GM23338 (cell line): Measurements from ENCODE around the gene APBA2. TPM values are rescaled to one million over a fixed set of nuclear protein-coding genes. Genes with fewer than 3 reads are reported as not detected.

Experiments used
- ATAC-seq: fragments of 200-7000 bp; cut with Tn5 transposase; 3 replicates; pipeline ENCODE4 v1.9.1; 2020
- DNase-seq: peaks from one replicate; pipeline ENCODE4 v3.0.0-alpha.2; 2015; ENCODE audit warnings: low spot score
- H2AFZ ChIP-seq: fragments of 200-600 bp; sonication (generic); 2 replicates; pipeline ENCODE4 v1.8.0; 2016; ENCODE audit warnings: antibody characterized with exemption, mild to moderate bottlenecking, moderate library complexity
- H3F3A ChIP-seq: fragments of 200-600 bp; sonication (generic); replicated peaks from 2 replicates; pipeline ENCODE4 v1.8.0; 2017; ENCODE audit warnings: antibody characterized with exemption, mixed run types, low read depth
- H3K27ac ChIP-seq: fragments of 200-600 bp; sonication (generic); 2 replicates; pipeline ENCODE4 v1.6.1; 2016; ENCODE audit warnings: low read depth
- H3K27me3 ChIP-seq: fragments of 200-600 bp; sonication (generic); 2 replicates; pipeline ENCODE4 v1.8.0; 2016; ENCODE audit warnings: mild to moderate bottlenecking, mixed run types, moderate library complexity; ENCODE audit not compliant: insufficient read depth
- H3K36me3 ChIP-seq: fragments of 200-600 bp; sonication (generic); 2 replicates; pipeline ENCODE4 v1.8.0; 2016; ENCODE audit warnings: mild to moderate bottlenecking; ENCODE audit not compliant: insufficient read depth
- H3K4me1 ChIP-seq: fragments of 200-600 bp; sonication (generic); 2 replicates; pipeline ENCODE4 v1.8.0; 2016; ENCODE audit warnings: mild to moderate bottlenecking, moderate library complexity; ENCODE audit not compliant: insufficient read depth
- H3K4me2 ChIP-seq: fragments of 200-600 bp; sonication (generic); 2 replicates; pipeline ENCODE4 v1.7.1; 2017; ENCODE audit warnings: mixed run types
- H3K4me3 ChIP-seq: fragments of 200-600 bp; sonication (generic); 2 replicates; pipeline ENCODE4 v1.6.1; 2016; ENCODE audit warnings: mixed run types
- H3K79me2 ChIP-seq: fragments of 200-600 bp; sonication (generic); replicated peaks from 2 replicates; pipeline ENCODE4 v1.8.0; 2017; ENCODE audit warnings: mild to moderate bottlenecking; ENCODE audit not compliant: insufficient read depth
- H3K9me2 ChIP-seq: fragments of 200-600 bp; sonication (generic); 2 replicates; pipeline ENCODE4 v1.8.0; 2017; ENCODE audit not compliant: insufficient read depth
- H4K20me1 ChIP-seq: fragments of 200-600 bp; sonication (generic); replicated peaks from 2 replicates; pipeline ENCODE4 v1.8.0; 2017; ENCODE audit warnings: mild to moderate bottlenecking; ENCODE audit not compliant: insufficient read depth
- H3K27ac Mint-ChIP-seq: 2 replicates; pipeline ENCODE4 v1.8.0; 2020; ENCODE audit warnings: inconsistent platforms, mild to moderate bottlenecking, moderate library complexity, mixed read lengths
- H3K27me3 Mint-ChIP-seq: 3 replicates; pipeline ENCODE4 v1.8.0; 2022; ENCODE audit warnings: low read depth, mild to moderate bottlenecking, moderate library complexity, mixed read lengths, inconsistent platforms; ENCODE audit not compliant: insufficient read depth, poor library complexity
- H3K36me3 Mint-ChIP-seq: 3 replicates; pipeline ENCODE4 v1.8.0; 2021; ENCODE audit warnings: low read depth, mild to moderate bottlenecking, inconsistent platforms, moderate library complexity, mixed read lengths
- H3K4me1 Mint-ChIP-seq: 3 replicates; pipeline ENCODE4 v1.8.0; 2020; ENCODE audit warnings: mild to moderate bottlenecking, inconsistent platforms, mixed read lengths
- H3K4me3 Mint-ChIP-seq: 3 replicates; pipeline ENCODE4 v1.8.0; 2021; ENCODE audit warnings: moderate library complexity, mild to moderate bottlenecking, inconsistent platforms, mixed read lengths
- H3K9me3 Mint-ChIP-seq: 3 replicates; pipeline ENCODE4 v1.8.0; 2020; ENCODE audit warnings: moderate library complexity, mild to moderate bottlenecking, inconsistent platforms, mixed read lengths
- CREB1 ChIP-seq: fragments of 250-450 bp; sonication (Bioruptor Pico); IDR thresholded peaks from 2 replicates; pipeline ENCODE4 v1.5.0; 2020; ENCODE audit warnings: low read depth, mild to moderate bottlenecking, moderate library complexity
- CTCF ChIP-seq, 2 experiments: fragments of 200-600 bp in 1 of 2; sonication (generic) in 1 of 2; conservative IDR thresholded peaks; 2 replicates each; pipeline versions ENCODE4 v1.5.1 to v1.6.1; 2016 to 2017; ENCODE audit warnings: antibody characterized with exemption in 2 of 2, low read depth in 2 of 2, mild to moderate bottlenecking in 2 of 2, moderate library complexity in 1 of 2
- ETS1 ChIP-seq: IDR thresholded peaks from 2 replicates; pipeline ENCODE4 v1.6.1; 2016; ENCODE audit warnings: antibody characterized with exemption
- EZH2 ChIP-seq: fragments of 200-600 bp; sonication (generic); IDR thresholded peaks from one replicate; pipeline ENCODE4 v1.8.0; 2017; ENCODE audit warnings: antibody characterized with exemption, mild to moderate bottlenecking, low read depth; ENCODE audit not compliant: unreplicated experiment
- EZH2phosphoT487 ChIP-seq: fragments of 200-600 bp; sonication (generic); IDR thresholded peaks from one replicate; pipeline ENCODE4 v1.8.1; 2018; ENCODE audit warnings: antibody characterized with exemption; ENCODE audit not compliant: unreplicated experiment
- NANOG ChIP-seq: IDR thresholded peaks from 2 replicates; pipeline ENCODE4 v1.6.1; 2016; ENCODE audit warnings: antibody characterized with exemption, borderline replicate concordance
- REST ChIP-seq: IDR thresholded peaks from one replicate; pipeline ENCODE4 v1.6.1; 2018; ENCODE audit warnings: antibody characterized with exemption; ENCODE audit not compliant: unreplicated experiment
- STAT1 ChIP-seq: IDR thresholded peaks from one replicate; pipeline ENCODE4 v1.6.1; 2016; ENCODE audit warnings: antibody characterized with exemption; ENCODE audit not compliant: unreplicated experiment
- ZNF114 ChIP-seq: fragments of 250-450 bp; sonication (Bioruptor Pico); IDR thresholded peaks from 2 replicates; pipeline ENCODE4 v1.5.0; 2020; ENCODE audit warnings: mild to moderate bottlenecking, moderate library complexity
- ZNF331 ChIP-seq: fragments of 250-450 bp; sonication (Bioruptor Pico); IDR thresholded peaks from 2 replicates; pipeline ENCODE4 v1.5.0; 2020; ENCODE audit warnings: low read depth, mild to moderate bottlenecking, moderate library complexity
- polyA plus RNA-seq: library from polyadenylated mRNA; unstranded; fragments of >200 nt; fragmentation: Nextera tagmentation; extraction: Ambion mirVana; gene quantifications from 2 replicates; pipeline ENCODE4 v1.2.1, GENCODE V29; 2016
- total RNA-seq: library from RNA; depleted of rRNA; stranded (reverse); fragments of >200 nt; shearing (Covaris generic); gene quantifications from 2 replicates; pipeline ENCODE4 v1.2.3, GENCODE V29; 2014

Gene APBA2
- total and polyA plus RNA-seq, 2 experiments from 2014 or later: 5.9 to 24.7 TPM

- Mint-ChIP-seq H3K4me1 (peaks cover 2% of the 10 kb centered on the region; the same call in 2 of the 3 replicates), H3K9me3 (peaks cover 3% of the 10 kb centered on the region; the same call in 2 of the 3 replicates), H3K4me3 (no peak overlapping the region), H3K36me3 (peaks cover 6% of the 10 kb centered on the region), H3K27ac (no peak overlapping the region), H3K27me3 (no peaks in the 10 kb centered on the region)
- Histone ChIP-seq H3F3A (no peaks in the 10 kb centered on the region), H3K9me2 (no peaks in the 10 kb centered on the region; the same call in 1 of the 2 replicates), H3K4me2 (no peak overlapping the region), H3K27me3 (no peaks in the 10 kb centered on the region), H3K27ac (no peak overlapping the region), H3K4me1 (peaks cover 5% of the 10 kb centered on the region; the same call in 1 of the 2 replicates), H3K79me2 (no peaks in the 10 kb centered on the region), H3K36me3 (no peaks in the 10 kb centered on the region), H4K20me1 (no peaks in the 10 kb centered on the region), H2AFZ (no peak overlapping the region), H3K4me3 (no peak overlapping the region)
- ATAC-seq (no peak), DNase-seq (no peak)
- TF ChIP-seq EZH2phosphoT487 (no peak), NANOG (no peak), ETS1 (no peak), ZNF114 (CRISPR knock-in tag) (no peak), CTCF (conservative IDR thresholded peaks at IDR 0.05; ENCODE audit: low read depth in 2 of 2) (no peak), ZNF331 (CRISPR knock-in tag) (no peak), REST (no peak), STAT1 (no peak), CREB1 (CRISPR knock-in tag) (no peak), EZH2 (no peak)
Observed at GRCh38 chr15:29003840-29004233, 118.1 kb downstream of the APBA2 start.
